PFSK-1 (cell line): Measurements from ENCODE around the gene DPM1.

ENCODE experiments used
- FOXP2 ChIP-seq: optimal IDR thresholded peaks from 2 replicates; pipeline ENCODE3; 2011; ENCODE audit warnings: borderline replicate concordance, control low read depth, inconsistent platforms; ENCODE audit not compliant: insufficient read depth; ENCODE audit errors: extremely low read length, extremely low read depth
- POLR2AphosphoS5 ChIP-seq: IDR thresholded peaks from 2 replicates; pipeline ENCODE4 v1.6.1; 2012; ENCODE audit warnings: low read depth, mild to moderate bottlenecking, control low read depth, low read length, moderate library complexity
- REST ChIP-seq, 2 experiments: IDR thresholded peaks; 2 replicates each; pipeline versions ENCODE4 v1.6.1 to v1.8.0; 2011 to 2012; ENCODE audit warnings: low read depth in 2 of 2, low read length in 2 of 2, control low read depth in 1 of 2, inconsistent platforms in 1 of 2, mild to moderate bottlenecking in 1 of 2, moderate library complexity in 1 of 2; ENCODE audit not compliant: insufficient read depth in 1 of 2
- SIN3A ChIP-seq: IDR thresholded peaks from 2 replicates; pipeline ENCODE4 v1.6.1; 2012; ENCODE audit warnings: mild to moderate bottlenecking, low read length, moderate library complexity, borderline replicate concordance; ENCODE audit not compliant: insufficient read depth
- TAF1 ChIP-seq: IDR thresholded peaks from 2 replicates; pipeline ENCODE4 v1.6.1; 2012; ENCODE audit warnings: low read length, control low read depth, borderline replicate concordance; ENCODE audit not compliant: insufficient read depth

Gene DPM1

GRCh38 chr20:50929299-50930138, 28.8 kb downstream of the DPM1 start:
- peak; percentile 57; the same call in 1 of the 2 replicates for TF ChIP-seq TAF1
- TF ChIP-seq POLR2AphosphoS5: peak; percentile 36; the same call in 1 of the 2 replicates
- peak; percentile 73 for TF ChIP-seq FOXP2
- TF ChIP-seq REST (IDR thresholded peaks at IDR 0.05; ENCODE audit: insufficient read depth in 1 of 2, low read depth in 2 of 2, low read length in 2 of 2): no peak
- peak; percentile 63; the same call in 1 of the 2 replicates for TF ChIP-seq SIN3A

- TF ChIP-seq TAF1: no peak
- no peak for TF ChIP-seq SIN3A
Observed at GRCh38 chr20:50928469-50928868, 29.9 kb downstream of the DPM1 start.

- no peak for TF ChIP-seq FOXP2
- TF ChIP-seq SIN3A: no peak
Observed at GRCh38 chr20:50926530-50926929, 31.8 kb downstream of the DPM1 start.

GRCh38 chr20:50924261-50924920, 33.9 kb downstream of the DPM1 start:
- no peak for TF ChIP-seq FOXP2
- TF ChIP-seq POLR2AphosphoS5: no peak
- no peak for TF ChIP-seq SIN3A
- no peak for TF ChIP-seq TAF1
- no peak for TF ChIP-seq REST (IDR thresholded peaks at IDR 0.05; ENCODE audit: insufficient read depth in 1 of 2, low read depth in 2 of 2, low read length in 2 of 2)

GRCh38 chr20:50921803-50922501, 36.4 kb downstream of the DPM1 start:
- TF ChIP-seq FOXP2 (no peak), REST (IDR thresholded peaks at IDR 0.05; ENCODE audit: insufficient read depth in 1 of 2, low read depth in 2 of 2, low read length in 2 of 2) (no peak), POLR2AphosphoS5 (no peak), SIN3A (no peak), TAF1 (no peak)
